Measurements from ENCODE around the gene SLC8A1. TPM values are rescaled to one million over a fixed set of nuclear protein-coding genes. Genes with fewer than 3 reads are reported as not detected.

The SLC8A1 gene
- total and polyA plus RNA-seq, 2 of the 13 experiments (the other 11 are each of a cell fraction or from before 2014, with no cell fraction given): not detected

DNA sequence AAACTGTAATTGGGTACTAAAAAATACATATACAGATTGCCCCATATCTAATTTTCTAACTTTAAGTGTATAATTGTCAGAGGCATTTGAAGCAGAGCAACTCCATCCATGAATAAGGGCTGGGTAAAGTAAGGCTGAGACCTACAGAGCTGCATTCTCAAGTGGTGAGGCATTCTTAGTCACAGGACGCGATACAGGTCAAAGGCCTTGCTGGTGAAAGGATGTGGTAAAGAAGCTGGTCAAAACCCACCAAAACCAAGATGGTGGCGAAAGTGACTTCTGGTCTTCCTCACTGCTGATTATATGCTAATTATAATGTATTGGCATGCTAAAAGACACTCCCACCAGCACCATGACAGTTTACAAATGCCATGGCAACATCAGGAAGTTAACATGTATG lies 50.0 kb downstream of the SLC8A1 start:
- no peak for ATAC-seq
- Histone ChIP-seq H4K20me1 (ENCODE audit: insufficient read depth, low read length) (no peaks in the 10 kb centered on the region), H3K4me1 (ENCODE audit: insufficient read depth, low read length) (no peaks in the 10 kb centered on the region), H3K79me2 (ENCODE audit: insufficient read depth, low read length) (no peaks in the 10 kb centered on the region), H3K9ac (ENCODE audit: insufficient read depth, low read depth, low read length) (no peak overlapping the region), H3K9me3 (ENCODE audit: low read length) (no peaks in the 10 kb centered on the region), H3K27me3 (ENCODE audit: control insufficient read depth in 1 of 2, insufficient read depth in 2 of 2, low read length in 2 of 2) (0 out of 5 replicates have a peak, but pooled peaks cover 0 to 4% of the 10 kb centered on the region in 2 experiments), H3K36me3 (replicated peaks in 1 of 2; ENCODE audit: control insufficient read depth in 1 of 2, insufficient read depth in 2 of 2, low read length in 2 of 2) (no peaks in the 10 kb centered on the region), H3K4me2 (ENCODE audit: low read depth, low read length) (no peak overlapping the region), H3K27ac (ENCODE audit: extremely low read length, insufficient read depth, low read length) (no peak overlapping the region), H2AFZ (ENCODE audit: low read length) (no peak overlapping the region), H3K4me3 (replicated peaks in 1 of 3; ENCODE audit: insufficient read depth in 1 of 3, low read depth in 2 of 3, low read length in 3 of 3) (no peak overlapping the region)
- TF ChIP-seq ZNF136 (CRISPR knock-in tag; IDR thresholded peaks at IDR 0.05; ENCODE audit: low read depth) (no peak), ZNF790 (CRISPR knock-in tag; IDR thresholded peaks at IDR 0.05; ENCODE audit: borderline replicate concordance) (no peak), GRHL1 (CRISPR knock-in tag; conservative IDR thresholded peaks at IDR 0.05) (no peak), RFX5 (IDR thresholded peaks at IDR 0.05; ENCODE audit: low read depth, low read length) (no peak), ZNF691 (CRISPR knock-in tag; IDR thresholded peaks at IDR 0.05; ENCODE audit: borderline replicate concordance, low read depth) (no peak), ZNF263 (CRISPR knock-in tag; IDR thresholded peaks at IDR 0.05) (no peak), SMAD1 (CRISPR knock-in tag; IDR thresholded peaks at IDR 0.05; ENCODE audit: borderline replicate concordance, low read depth) (no peak), KLF6 (CRISPR knock-in tag; IDR thresholded peaks at IDR 0.05) (no peak), ZNF703 (CRISPR knock-in tag; IDR thresholded peaks at IDR 0.05; ENCODE audit: borderline replicate concordance) (no peak), RAD51 (IDR thresholded peaks at IDR 0.05; ENCODE audit: borderline replicate concordance) (no peak)
- TF ChIP-seq, protein P1, sequence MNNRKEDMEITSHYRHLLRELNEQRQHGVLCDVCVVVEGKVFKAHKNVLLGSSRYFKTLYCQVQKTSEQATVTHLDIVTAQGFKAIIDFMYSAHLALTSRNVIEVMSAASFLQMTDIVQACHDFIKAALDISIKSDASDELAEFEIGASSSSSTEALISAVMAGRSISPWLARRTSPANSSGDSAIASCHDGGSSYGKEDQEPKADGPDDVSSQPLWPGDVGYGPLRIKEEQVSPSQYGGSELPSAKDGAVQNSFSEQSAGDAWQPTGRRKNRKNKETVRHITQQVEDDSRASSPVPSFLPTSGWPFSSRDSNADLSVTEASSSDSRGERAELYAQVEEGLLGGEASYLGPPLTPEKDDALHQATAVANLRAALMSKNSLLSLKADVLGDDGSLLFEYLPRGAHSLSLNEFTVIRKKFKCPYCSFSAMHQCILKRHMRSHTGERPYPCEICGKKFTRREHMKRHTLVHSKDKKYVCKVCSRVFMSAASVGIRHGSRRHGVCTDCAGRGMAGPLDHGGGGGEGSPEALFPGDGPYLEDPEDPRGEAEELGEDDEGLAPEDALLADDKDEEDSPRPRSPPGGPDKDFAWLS (CRISPR knock-in tag; IDR thresholded peaks at IDR 0.05; ENCODE audit: borderline replicate concordance): no peak
- TF ChIP-seq, protein P2, sequence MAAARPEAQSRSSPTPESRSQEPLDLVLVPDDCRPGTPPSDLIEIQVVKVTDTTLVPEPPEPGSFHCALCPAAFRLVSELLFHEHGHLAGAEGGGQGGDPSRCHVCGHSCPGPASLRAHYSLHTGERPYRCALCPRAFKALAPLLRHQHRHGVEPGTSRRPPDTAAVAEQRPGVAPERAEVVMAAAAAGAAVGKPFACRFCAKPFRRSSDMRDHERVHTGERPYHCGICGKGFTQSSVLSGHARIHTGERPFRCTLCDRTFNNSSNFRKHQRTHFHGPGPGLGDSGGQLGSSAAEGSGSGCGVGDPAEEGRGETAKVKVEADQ (CRISPR knock-in tag; IDR thresholded peaks at IDR 0.05; ENCODE audit: borderline replicate concordance): no peak
- TF ChIP-seq, protein P3, sequence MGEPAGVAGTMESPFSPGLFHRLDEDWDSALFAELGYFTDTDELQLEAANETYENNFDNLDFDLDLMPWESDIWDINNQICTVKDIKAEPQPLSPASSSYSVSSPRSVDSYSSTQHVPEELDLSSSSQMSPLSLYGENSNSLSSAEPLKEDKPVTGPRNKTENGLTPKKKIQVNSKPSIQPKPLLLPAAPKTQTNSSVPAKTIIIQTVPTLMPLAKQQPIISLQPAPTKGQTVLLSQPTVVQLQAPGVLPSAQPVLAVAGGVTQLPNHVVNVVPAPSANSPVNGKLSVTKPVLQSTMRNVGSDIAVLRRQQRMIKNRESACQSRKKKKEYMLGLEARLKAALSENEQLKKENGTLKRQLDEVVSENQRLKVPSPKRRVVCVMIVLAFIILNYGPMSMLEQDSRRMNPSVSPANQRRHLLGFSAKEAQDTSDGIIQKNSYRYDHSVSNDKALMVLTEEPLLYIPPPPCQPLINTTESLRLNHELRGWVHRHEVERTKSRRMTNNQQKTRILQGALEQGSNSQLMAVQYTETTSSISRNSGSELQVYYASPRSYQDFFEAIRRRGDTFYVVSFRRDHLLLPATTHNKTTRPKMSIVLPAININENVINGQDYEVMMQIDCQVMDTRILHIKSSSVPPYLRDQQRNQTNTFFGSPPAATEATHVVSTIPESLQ (CRISPR knock-in tag; conservative IDR thresholded peaks at IDR 0.05): no peak
- FAIRE-seq: no peak
- intact Hi-C loops (cut with micrococcal nuclease; ENCODE audit: unreplicated experiment) (no loop called here), in situ Hi-C loops (cut with HindIII; ENCODE audit: extremely low pct_ligation_motif_present, low pct_unique_long_range_greater_than_20kb) (no loop called here)
- WGBS (ENCODE audit: low lambda C conversion rate): 34% methylated on average over 3 of the region's 3 CpGs
- POLR2A ChIA-PET: no interaction called here
- no peak for DNase-seq (ENCODE audit: low spot score)
- CTCF ChIA-PET (ENCODE audit: low intra/inter-chr PET ratio, low total read pairs): no interaction called here
- BruUV-seq (replicated peaks): no TSS peak
